IMR-90 (cell line): ENCODE results near the gene ZNF292. TPM values are rescaled to one million over a fixed set of nuclear protein-coding genes. Genes with fewer than 3 reads are reported as not detected.

Experiments used
- ATAC-seq: fragments of 200-7000 bp; cut with Tn5 transposase; 2 replicates; pipeline ENCODE4 v1.9.1; 2020; ENCODE audit warnings: low read depth, mild to moderate bottlenecking, moderate library complexity
- BruUV-seq: library from RNA; stranded (reverse); fragments of 400-500 nt; replicated peaks from 2 replicates; lab custom pipeline; 2021; lab: Mats Ljungman, UMichigan
- CTCF ChIA-PET: fragments of 300-600 bp; formaldehyde crosslinking; extraction: SDS; loops from one replicate; lab custom pipeline; 2021; ENCODE audit warnings: antibody characterized with exemption; lab: Yijun Ruan, JAX
- POLR2A ChIA-PET: fragments of 300-600 bp; sonication (Branson Sonifier 250); formaldehyde crosslinking; loops from one replicate; lab custom pipeline; 2022; ENCODE audit warnings: antibody characterized with exemption; ENCODE audit not compliant: unreplicated experiment; lab: Charles Lee
- DNase-seq: peaks from one replicate; pipeline ENCODE4 v3.0.0; 2013
- H2AFZ ChIP-seq: replicated peaks from 2 replicates; pipeline ENCODE3; 2013; ENCODE audit warnings: low read length, mild to moderate bottlenecking; ENCODE audit not compliant: poor library complexity
- H2AK5ac ChIP-seq: 2 replicates; pipeline ENCODE4 v1.6.1; 2013; ENCODE audit warnings: low read depth, low read length, inconsistent platforms
- H2AK9ac ChIP-seq: replicated peaks from 2 replicates; pipeline ENCODE3; 2013; ENCODE audit warnings: mild to moderate bottlenecking, low read depth, low read length, moderate library complexity; ENCODE audit not compliant: poor library complexity
- H2BK120ac ChIP-seq: 2 replicates; pipeline ENCODE4 v1.6.1; 2013; ENCODE audit warnings: low read depth, low read length, inconsistent platforms
- H2BK15ac ChIP-seq: 3 replicates; pipeline ENCODE4 v1.6.1; 2013; ENCODE audit warnings: low read depth, low read length, inconsistent platforms
- H2BK20ac ChIP-seq: 2 replicates; pipeline ENCODE4 v1.6.1; 2013; ENCODE audit warnings: low read depth, mild to moderate bottlenecking, inconsistent platforms, low read length, moderate library complexity
- H2BK5ac ChIP-seq: 2 replicates; pipeline ENCODE4 v1.6.1; 2013; ENCODE audit warnings: mild to moderate bottlenecking, low read depth, low read length, inconsistent platforms; ENCODE audit not compliant: poor library complexity, severe bottlenecking
- H3K14ac ChIP-seq: replicated peaks from 2 replicates; pipeline ENCODE4 v1.6.1; 2013; ENCODE audit warnings: low read depth, low read length, inconsistent platforms
- H3K18ac ChIP-seq: 2 replicates; pipeline ENCODE4 v1.6.1; 2013; ENCODE audit warnings: low read depth, low read length, control low read depth
- H3K23ac ChIP-seq: 2 replicates; pipeline ENCODE4 v1.6.1; 2013; ENCODE audit warnings: low read depth, low read length, inconsistent platforms
- H3K27ac ChIP-seq: 2 replicates; pipeline ENCODE4 v1.5.1; 2013; ENCODE audit warnings: mild to moderate bottlenecking, control low read depth, low read length; ENCODE audit not compliant: insufficient read depth
- H3K27me3 ChIP-seq: 2 replicates; pipeline ENCODE4 v1.6.1; 2013; ENCODE audit warnings: low read length; ENCODE audit not compliant: control insufficient read depth, insufficient read depth
- H3K36me3 ChIP-seq: 2 replicates; pipeline ENCODE4 v1.6.1; 2013; ENCODE audit warnings: low read length, mixed read lengths; ENCODE audit not compliant: control insufficient read depth, insufficient read depth
- H3K4ac ChIP-seq: 2 replicates; pipeline ENCODE4 v1.6.1; 2013; ENCODE audit warnings: low read depth, low read length, inconsistent platforms
- H3K4me1 ChIP-seq: 2 replicates; pipeline ENCODE4 v1.6.1; 2013; ENCODE audit warnings: low read length, mixed read lengths; ENCODE audit not compliant: control insufficient read depth, insufficient read depth
- H3K4me2 ChIP-seq: 2 replicates; pipeline ENCODE4 v1.6.1; 2013; ENCODE audit warnings: low read depth, mild to moderate bottlenecking, control low read depth, low read length, moderate library complexity
- H3K4me3 ChIP-seq: 2 replicates; pipeline ENCODE4 v1.5.1; 2013; ENCODE audit warnings: low read depth, mild to moderate bottlenecking, control low read depth, low read length, moderate library complexity; ENCODE audit not compliant: insufficient read depth
- H3K56ac ChIP-seq: 2 replicates; pipeline ENCODE4 v1.6.1; 2013; ENCODE audit warnings: low read length, inconsistent platforms; ENCODE audit not compliant: insufficient read depth; ENCODE audit errors: extremely low read depth
- H3K79me1 ChIP-seq, 2 experiments: 2 replicates each; pipeline ENCODE4 v1.6.1; 2013; ENCODE audit warnings: low read length in 2 of 2, inconsistent platforms in 1 of 2, low read depth in 1 of 2
- H3K9ac ChIP-seq: 2 replicates; pipeline ENCODE4 v1.6.1; 2013; ENCODE audit warnings: low read depth, low read length, control low read depth
- H3K9me1 ChIP-seq: 2 replicates; pipeline ENCODE4 v1.6.1; 2013; ENCODE audit warnings: low read length, inconsistent platforms; ENCODE audit not compliant: insufficient read depth
- H3K9me3 ChIP-seq: 2 replicates; pipeline ENCODE4 v1.6.1; 2013; ENCODE audit warnings: low read length; ENCODE audit not compliant: control insufficient read depth, insufficient read depth
- H4K20me1 ChIP-seq: 2 replicates; pipeline ENCODE4 v1.6.1; 2013; ENCODE audit warnings: low read length, inconsistent platforms; ENCODE audit not compliant: insufficient read depth
- H4K5ac ChIP-seq: 2 replicates; pipeline ENCODE4 v1.6.1; 2013; ENCODE audit warnings: mild to moderate bottlenecking, low read depth, low read length, control low read depth
- H4K8ac ChIP-seq, 2 experiments: 2 replicates each; pipeline ENCODE4 v1.6.1; 2013; ENCODE audit warnings: low read depth in 2 of 2, low read length in 2 of 2, control low read depth in 1 of 2, inconsistent platforms in 1 of 2
- H4K91ac ChIP-seq: 2 replicates; pipeline ENCODE4 v1.6.1; 2013; ENCODE audit warnings: low read depth, low read length, inconsistent platforms; ENCODE audit not compliant: insufficient read depth
- BHLHE40 ChIP-seq: fragments of 150-350 bp; IDR thresholded peaks from 2 replicates; pipeline ENCODE4 v1.6.1; 2016; ENCODE audit warnings: mild to moderate bottlenecking, low read depth, low read length
- CEBPB ChIP-seq: IDR thresholded peaks from 2 replicates; pipeline ENCODE4 v1.6.1; 2012; ENCODE audit warnings: low read depth, low read length, improper control_type of control experiment
- RFX5 ChIP-seq: IDR thresholded peaks from 2 replicates; pipeline ENCODE4 v1.8.0; 2012; ENCODE audit warnings: low read depth, mild to moderate bottlenecking, low read length, moderate library complexity
- WGBS, 2 experiments: methylation state at CpG; one replicate each; pipeline versions ENCODE4 v1.1.5 to v1.1.7; 2013; ENCODE audit warnings: missing lambda C conversion rate in 2 of 2; ENCODE audit not compliant: insufficient read length in 1 of 2; ENCODE audit errors: extremely low coverage in 2 of 2; 5-methylcytosine and 5-hydroxymethylcytosine counted together
- dilution Hi-C: fragments of 300-500 bp; cut with HindIII; formaldehyde crosslinking; loops from one replicate; pipeline ENCODE4 v1.14.3; 2018; ENCODE audit warnings: low sequenced_read_pairs; ENCODE audit not compliant: unreplicated experiment
- in situ Hi-C: fragments of 300-500 bp; cut with MboI; formaldehyde crosslinking; loops from 3 replicates; pipeline ENCODE4 v1.14.3; 2019; ENCODE audit warnings: low sequenced_read_pairs, inconsistent platforms, mixed read lengths
- intact Hi-C: fragments of 100-400 bp; cut with micrococcal nuclease; formaldehyde crosslinking; loops from 2 replicates; pipeline ENCODE4 v1.10.0; 2022
- polyA plus RNA-seq, 3 experiments: library from polyadenylated mRNA; depleted of rRNA; stranded (reverse); fragments of >200 nt; gene quantifications; 2 replicates each; pipeline ENCODE4 v1.2.3, GENCODE V29; 2012; ENCODE audit warnings: low replicate concordance in 1 of 3
- total RNA-seq: library from RNA; depleted of rRNA; stranded (reverse); fragments of >200 nt; gene quantifications from 2 replicates; pipeline ENCODE4 v1.2.3, GENCODE V29; 2012

The ZNF292 gene
- total and polyA plus RNA-seq, 2 of the 4 experiments (the other 2 are of a cell fraction) = 5.5 to 28.3 TPM

- Histone ChIP-seq H2BK120ac (no peak overlapping the region), H4K8ac (no peak overlapping the region), H3K56ac (no peak overlapping the region), H3K18ac (no peak overlapping the region), H3K79me1 (peaks cover 36 to 64% of the 10 kb centered on the region in 2 experiments), H2AFZ (no peak overlapping the region), H3K4me3 (no peak overlapping the region), H2AK5ac (no peak overlapping the region), H3K36me3 (peaks cover 5% of the 10 kb centered on the region), H3K4ac (no peak overlapping the region), H3K27ac (no peak overlapping the region), H3K9me3 (no peaks in the 10 kb centered on the region), H4K5ac (no peak overlapping the region), H2BK20ac (no peak overlapping the region), H2BK5ac (no peak overlapping the region), H3K4me1 (peaks cover 8% of the 10 kb centered on the region), H3K27me3 (no peaks in the 10 kb centered on the region), H2AK9ac (no peak overlapping the region), H3K14ac (no peak overlapping the region), H4K91ac (no peak overlapping the region), H3K23ac (no peak overlapping the region), H2BK15ac (no peak overlapping the region), H3K9me1 (peaks cover 7% of the 10 kb centered on the region), H3K4me2 (no peak overlapping the region), H3K9ac (no peak overlapping the region), H4K20me1 (peaks cover 76% of the 10 kb centered on the region)
- intact Hi-C loops (no loop called here), in situ Hi-C loops (no loop called here), dilution Hi-C loops (no loop called here)
- DNase-seq (no peak), ATAC-seq (no peak)
- TF ChIP-seq CEBPB (no peak), RFX5 (no peak), BHLHE40 (no peak)
- CTCF ChIA-PET = interaction anchor here (0.8 kb wide), 1 partner anchor 25 kb away, joined by 4 read pairs; no protein-coding TSS in a partner anchor
- WGBS, 2 experiments = no CpG with 5 or more reads among the region's 1 CpG
- POLR2A ChIA-PET = no interaction called here
- BruUV-seq = no TSS peak
These were observed 55.6 kb downstream of the ZNF292 start for GRCh38 chr6:87210979-87211378.
